Stimulated activated CD8-positive, alpha-beta memory T cell treated with anti-CD3 and anti-CD28 coated beads, Interleukin-15, amount 100 ng/mL, for 48 hours (primary cell): Measurements from ENCODE around the gene ITPA.
A peak's percentile ranks its signal among the peaks of the same experiment; 100 is the strongest.
"Not testable (repeated sequence)": the region's sequence is repeated elsewhere in the genome, so short reads cannot be mapped to it uniquely, and the experiment has no call there.

Source experiments
- DNase-seq, 2 donors: peaks; one replicate each; pipeline ENCODE4 v3.0.0-alpha.2; 2020; ENCODE audit warnings: low read depth in 2 of 2

ITPA gene

GRCh38 chr20:3173610-3174441 lies 35.5 kb upstream of the ITPA start:
- DNase-seq, result peak; percentile 82 to 85

- DNase-seq, result no peak
Observed at GRCh38 chr20:3174442-3175261, 34.6 kb upstream of the ITPA start.

- no peak for DNase-seq
Observed at GRCh38 chr20:3175270-3175669, 34.0 kb upstream of the ITPA start.

DNA sequence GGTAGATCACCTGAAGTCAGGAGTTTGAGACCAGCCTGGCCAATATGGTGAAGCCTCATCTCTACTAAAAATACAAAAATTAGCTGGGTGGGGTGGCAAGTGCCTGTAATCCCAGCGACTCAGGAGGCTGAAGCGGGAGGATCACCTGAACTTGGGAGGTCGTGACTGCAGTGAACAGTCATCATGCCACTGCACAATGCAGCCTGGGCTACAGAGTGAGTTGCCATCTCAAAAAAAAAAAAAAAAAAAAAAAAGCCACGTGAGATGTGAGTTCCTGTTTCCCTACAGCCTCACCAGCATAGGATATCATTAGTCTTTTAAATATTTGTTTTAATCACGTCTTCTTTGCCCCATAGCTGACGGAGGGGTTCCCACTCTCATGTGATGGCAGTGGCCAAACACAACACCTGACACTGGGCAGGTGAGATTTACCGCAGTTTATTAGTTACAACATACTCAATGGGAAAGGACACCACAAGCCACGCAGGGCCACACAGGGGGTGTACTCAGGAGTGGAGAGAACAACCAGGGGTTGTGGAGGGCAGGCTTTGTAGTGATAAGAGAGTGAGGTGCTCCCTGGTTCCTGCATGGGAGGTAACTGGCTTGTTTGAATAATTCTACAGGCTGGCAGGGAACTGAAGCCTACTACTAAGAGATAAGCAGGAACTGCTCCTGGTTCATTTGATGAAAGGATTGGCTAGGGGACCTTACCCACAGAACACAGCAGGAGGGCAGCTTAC lies 31.4 kb upstream of the ITPA start:
- DNase-seq, result no peak

GRCh38 chr20:3180319-3180718 lies 29.0 kb upstream of the ITPA start:
- no peak for DNase-seq

DNA sequence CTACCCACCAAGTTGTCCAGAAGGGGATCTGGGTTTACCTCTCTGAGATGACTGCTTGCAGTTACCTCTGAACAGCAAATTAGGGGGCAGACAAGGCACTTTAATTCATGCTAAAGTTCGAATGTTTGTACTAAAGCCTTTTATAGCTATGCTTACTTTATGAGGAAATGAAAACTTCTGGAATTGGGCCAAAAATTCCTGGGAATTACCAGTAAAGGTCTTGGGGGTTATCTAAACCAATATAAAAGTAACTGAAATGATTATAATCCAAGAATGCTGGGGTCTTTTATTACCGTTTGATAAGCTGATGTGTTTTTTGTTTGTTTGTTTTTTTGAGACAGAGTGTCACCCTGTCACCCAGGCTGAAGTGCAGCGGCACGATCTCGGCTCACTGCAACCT lies 28.0 kb upstream of the ITPA start:
- DNase-seq, result no peak

- not testable (repeated sequence) for DNase-seq
Observed at GRCh38 chr20:3182429-3182828, 26.9 kb upstream of the ITPA start.

- no peak for DNase-seq
Observed at GRCh38 chr20:3183896-3184612, 25.2 kb upstream of the ITPA start.

DNA sequence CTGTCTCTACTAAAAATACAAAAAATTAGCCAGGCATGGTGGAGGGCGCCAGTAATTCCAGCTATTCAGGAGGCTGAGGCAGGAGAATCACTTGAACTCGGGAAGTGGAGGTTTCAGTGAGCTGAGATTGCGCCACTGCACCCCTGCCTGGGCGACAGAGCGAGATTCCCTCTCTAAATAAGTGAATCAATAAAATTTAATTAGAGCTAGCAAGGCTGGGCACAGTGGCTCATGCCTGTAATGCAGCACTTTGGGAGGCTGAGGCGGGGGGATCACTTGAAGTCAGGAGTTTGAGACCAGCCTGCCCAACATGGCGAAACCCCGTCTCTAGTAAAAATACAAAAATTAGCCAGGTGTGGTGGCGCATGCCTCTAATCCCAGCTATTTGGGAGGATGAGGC lies 21.4 kb upstream of the ITPA start:
- DNase-seq, result not testable (repeated sequence)

- no peak for DNase-seq
Observed at GRCh38 chr20:3188823-3189413, 20.4 kb upstream of the ITPA start.

- no peak for DNase-seq
Observed at GRCh38 chr20:3189561-3190131, 19.7 kb upstream of the ITPA start.

- DNase-seq, result no peak
Observed at GRCh38 chr20:3190681-3191111, 18.6 kb upstream of the ITPA start.

GRCh38 chr20:3192226-3193015 lies 16.9 kb upstream of the ITPA start:
- DNase-seq, result no peak

DNA sequence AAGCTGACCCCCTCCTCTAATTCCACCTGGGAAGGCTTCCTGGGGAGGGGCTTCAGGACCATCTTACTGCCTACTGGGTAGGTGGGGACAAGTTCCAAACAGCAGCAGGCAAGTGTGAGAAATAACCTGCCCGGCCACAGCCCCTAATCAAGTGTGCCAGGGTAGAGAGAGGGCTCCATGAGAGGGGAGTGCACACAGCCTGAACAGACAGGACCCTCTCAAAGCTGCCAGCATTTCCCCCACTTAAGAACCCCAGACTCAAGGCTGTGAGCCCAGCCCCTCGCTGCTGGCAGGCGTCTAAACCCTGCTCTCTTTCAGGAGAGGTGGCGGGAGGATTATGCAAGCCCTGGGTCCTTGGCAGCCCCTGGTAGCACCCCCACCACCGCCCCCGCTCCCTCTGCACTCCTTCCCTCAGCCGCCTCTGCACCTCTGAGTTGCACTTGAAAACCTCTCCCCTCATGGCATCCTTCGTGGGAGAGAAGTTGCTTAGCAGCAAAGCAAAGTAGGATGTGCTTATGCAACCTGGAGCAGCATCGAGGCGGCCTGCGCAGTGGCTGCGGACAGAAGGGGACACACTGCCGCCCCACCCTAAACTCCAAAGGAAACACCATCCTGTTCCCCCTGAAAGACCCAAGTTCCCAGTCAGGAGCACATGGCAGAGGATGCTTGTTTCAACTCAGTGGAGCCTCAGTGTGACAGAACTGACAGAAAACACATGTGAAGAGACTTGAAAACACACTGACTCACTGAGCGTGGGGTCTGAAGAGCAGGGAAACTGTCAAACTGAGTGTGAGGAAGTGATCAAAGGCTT lies 15.3 kb upstream of the ITPA start:
- DNase-seq, result no peak

- DNase-seq, result no peak
Observed at GRCh38 chr20:3194617-3195280, 14.5 kb upstream of the ITPA start.

DNA sequence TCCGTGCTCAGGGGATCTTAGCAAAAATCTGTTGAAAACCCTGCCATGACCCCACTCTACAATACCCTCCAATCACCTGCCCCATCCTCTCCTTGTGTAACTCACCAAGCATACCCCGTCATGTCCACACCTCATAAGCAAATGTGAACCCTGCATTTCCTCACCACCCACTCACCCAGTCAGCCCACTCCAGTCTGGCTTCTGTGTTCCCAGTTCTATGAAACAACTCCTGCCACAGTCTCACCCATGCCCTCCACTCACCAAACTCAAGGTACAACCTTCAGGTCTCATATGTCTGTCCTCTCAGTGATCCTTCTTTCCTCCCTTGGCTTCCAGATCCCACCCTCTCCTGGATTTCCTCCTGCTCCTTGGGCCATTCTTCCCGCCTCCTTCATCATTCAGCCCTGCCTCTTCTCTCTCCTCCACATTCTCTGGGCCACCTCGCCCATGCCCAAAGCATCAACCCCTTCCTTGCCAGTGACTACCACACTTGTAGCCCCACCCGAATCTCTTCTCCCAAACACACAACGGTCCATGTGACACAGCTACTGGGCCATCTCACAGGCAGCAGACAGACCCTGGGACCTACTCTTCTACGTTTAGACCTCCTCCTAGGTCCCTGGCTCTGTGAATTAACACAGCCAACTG lies 13.6 kb upstream of the ITPA start:
- no peak for DNase-seq

- DNase-seq, result no peak
Observed at GRCh38 chr20:3199206-3199605, 10.1 kb upstream of the ITPA start.
